T-helper 1 cell treated with Interleukin-12 subunit alpha and Interleukin-12 subunit beta and Interleukin-4 antibody, amounts not matched to agents 30 μg/mL and 1 μg/mL, for 36 hours (primary cell): ENCODE data around the gene CIAO2B.

ENCODE experiments used
- H3K27ac Mint-ChIP-seq: one replicate; pipeline ENCODE4 v1.8.0; 2021; ENCODE audit warnings: mild to moderate bottlenecking, mixed read lengths
- H3K27me3 Mint-ChIP-seq: one replicate; pipeline ENCODE4 v1.8.0; 2021; ENCODE audit warnings: low read depth, mixed read lengths
- H3K36me3 Mint-ChIP-seq: one replicate; pipeline ENCODE4 v1.8.0; 2021; ENCODE audit warnings: low read depth, mixed read lengths
- H3K4me1 Mint-ChIP-seq: one replicate; pipeline ENCODE4 v1.8.0; 2021; ENCODE audit warnings: low read depth, mixed read lengths
- H3K4me3 Mint-ChIP-seq: one replicate; pipeline ENCODE4 v1.8.0; 2021; ENCODE audit warnings: mild to moderate bottlenecking, moderate library complexity, mixed read lengths
- H3K9me3 Mint-ChIP-seq: one replicate; pipeline ENCODE4 v1.8.0; 2021; ENCODE audit warnings: mixed read lengths

CIAO2B gene

DNA sequence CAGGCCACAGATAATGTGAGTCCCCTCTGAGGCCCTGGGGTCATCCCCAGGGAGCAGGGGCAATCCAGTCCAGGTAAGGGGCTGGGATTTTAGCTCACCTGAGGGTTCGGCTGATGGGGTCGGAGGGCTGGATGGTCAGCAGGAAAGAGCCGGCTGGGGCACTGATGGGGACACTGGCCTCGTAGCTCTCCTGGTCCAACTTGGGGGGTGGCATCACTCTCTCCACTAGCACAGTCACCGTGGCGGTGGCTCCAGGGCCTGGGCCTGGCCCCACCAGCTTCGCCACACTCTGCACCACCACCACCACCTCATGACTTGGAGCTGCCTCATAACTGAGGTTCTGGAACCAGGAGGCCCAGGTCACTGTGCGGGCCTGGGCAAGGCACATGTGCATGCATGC lies 22.4 kb downstream of the CIAO2B start:
- H3K4me1 Mint-ChIP-seq, result no peaks in the 10 kb centered on the region
- H3K27ac Mint-ChIP-seq, result no peak overlapping the region
- no peaks in the 10 kb centered on the region for H3K27me3 Mint-ChIP-seq
- H3K36me3 Mint-ChIP-seq, result no peaks in the 10 kb centered on the region
- no peaks in the 10 kb centered on the region for H3K9me3 Mint-ChIP-seq
- H3K4me3 Mint-ChIP-seq, result no peak overlapping the region

DNA sequence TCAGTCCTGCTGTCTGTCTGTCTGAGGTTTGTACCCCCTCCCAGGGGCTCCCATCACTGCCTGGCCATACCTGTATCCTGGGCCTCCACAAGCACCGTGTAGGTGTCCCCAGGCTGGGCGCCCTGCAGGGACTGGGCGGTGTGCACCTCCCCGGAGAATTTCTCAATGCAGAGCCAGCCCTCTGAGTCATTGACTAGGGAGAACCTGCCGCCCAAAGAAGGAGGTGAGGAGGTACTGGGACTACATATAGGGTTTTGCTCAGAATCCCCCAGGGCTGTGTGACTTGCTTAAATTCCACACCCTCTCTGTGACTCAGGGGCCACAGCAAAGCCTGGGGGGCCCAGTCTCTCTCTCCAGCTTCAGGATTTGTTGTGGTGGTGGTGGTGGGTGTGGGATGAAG lies 23.1 kb downstream of the CIAO2B start:
- Mint-ChIP-seq H3K4me1 (peaks cover 5% of the 10 kb centered on the region), H3K36me3 (no peaks in the 10 kb centered on the region), H3K27ac (no peak overlapping the region), H3K27me3 (no peaks in the 10 kb centered on the region), H3K4me3 (no peak overlapping the region), H3K9me3 (no peaks in the 10 kb centered on the region)

DNA sequence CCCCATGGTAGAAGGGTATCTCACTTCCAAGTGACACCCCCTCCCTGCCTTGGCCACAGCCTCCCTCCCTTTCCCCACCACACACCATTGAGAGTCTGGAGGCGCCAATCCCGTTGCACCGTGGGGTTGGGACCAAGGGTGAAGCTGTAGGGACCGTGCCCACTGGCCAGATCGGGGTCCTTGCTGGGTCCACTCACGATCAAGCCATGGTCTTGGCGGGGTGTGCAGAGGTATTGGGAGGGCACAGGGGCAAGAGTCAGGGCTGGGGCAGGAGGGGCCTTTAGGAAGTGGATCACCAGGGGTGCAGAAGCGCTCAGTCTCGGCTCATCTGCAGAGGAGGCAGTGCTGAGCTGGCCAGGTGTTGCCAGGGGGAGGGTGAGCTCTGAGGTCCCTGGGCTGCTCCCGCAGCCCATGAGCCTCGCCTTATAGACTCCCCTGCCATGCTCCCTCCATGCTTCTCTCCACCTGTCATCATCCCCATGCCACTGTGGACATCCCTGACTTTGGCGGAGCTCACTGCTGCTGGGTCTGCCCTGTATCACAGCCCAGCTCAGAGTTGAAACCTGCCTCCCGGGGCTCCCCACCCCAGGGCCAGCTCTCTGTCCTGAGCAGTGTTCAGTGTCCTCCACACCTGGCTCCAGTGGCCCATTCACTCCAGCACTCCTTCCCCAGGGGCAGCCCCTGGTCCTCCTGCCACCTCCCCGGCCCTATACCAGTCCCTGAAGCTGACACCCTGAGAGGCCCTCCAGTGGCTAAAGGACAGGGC lies 23.8 kb downstream of the CIAO2B start:
- no peak overlapping the region for H3K27ac Mint-ChIP-seq
- H3K4me1 Mint-ChIP-seq, result peaks cover 9% of the 10 kb centered on the region
- no peaks in the 10 kb centered on the region for H3K36me3 Mint-ChIP-seq
- no peaks in the 10 kb centered on the region for H3K9me3 Mint-ChIP-seq
- no peaks in the 10 kb centered on the region for H3K27me3 Mint-ChIP-seq
- no peak overlapping the region for H3K4me3 Mint-ChIP-seq

DNA sequence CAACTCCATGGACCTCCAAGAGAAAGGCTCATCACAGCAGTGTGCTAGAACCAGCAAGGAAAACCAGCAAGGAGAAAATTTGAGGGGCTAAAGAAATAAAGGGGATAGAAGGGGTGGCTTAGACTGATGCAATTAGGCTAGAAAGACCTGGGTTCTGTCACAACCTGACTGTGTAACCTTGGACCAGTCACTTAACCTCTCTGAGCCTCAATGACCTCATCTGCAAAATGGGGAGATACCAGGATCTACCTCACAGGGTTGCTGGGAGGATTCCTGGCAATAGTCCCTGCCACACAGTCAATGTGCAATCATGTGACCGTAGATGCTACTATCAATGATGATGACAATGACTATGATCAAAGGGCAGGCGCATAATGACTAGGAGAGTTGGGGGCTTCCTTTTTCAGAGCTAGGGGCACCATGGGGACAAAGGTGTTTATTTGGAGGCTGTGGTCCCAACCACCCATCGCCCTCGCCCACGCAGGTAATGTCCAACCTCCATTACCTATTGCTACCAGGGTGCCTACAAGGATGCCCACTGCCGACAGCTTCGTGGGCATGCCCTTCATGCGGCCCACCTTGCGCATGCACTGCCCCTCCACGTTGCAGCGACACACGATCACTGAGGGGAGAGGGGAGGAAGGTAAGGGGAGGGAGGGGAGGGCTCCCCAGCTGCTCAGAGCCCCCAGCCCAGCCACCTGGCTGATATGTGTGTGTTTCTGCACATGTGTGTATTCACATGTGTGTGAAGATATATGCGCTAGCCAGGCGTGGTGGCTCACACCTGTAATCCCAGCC lies 25.2 kb downstream of the CIAO2B start:
- Mint-ChIP-seq H3K9me3 (no peaks in the 10 kb centered on the region), H3K27me3 (no peaks in the 10 kb centered on the region), H3K27ac (no peak overlapping the region), H3K36me3 (no peaks in the 10 kb centered on the region), H3K4me3 (no peak overlapping the region), H3K4me1 (peaks cover 9% of the 10 kb centered on the region)

DNA sequence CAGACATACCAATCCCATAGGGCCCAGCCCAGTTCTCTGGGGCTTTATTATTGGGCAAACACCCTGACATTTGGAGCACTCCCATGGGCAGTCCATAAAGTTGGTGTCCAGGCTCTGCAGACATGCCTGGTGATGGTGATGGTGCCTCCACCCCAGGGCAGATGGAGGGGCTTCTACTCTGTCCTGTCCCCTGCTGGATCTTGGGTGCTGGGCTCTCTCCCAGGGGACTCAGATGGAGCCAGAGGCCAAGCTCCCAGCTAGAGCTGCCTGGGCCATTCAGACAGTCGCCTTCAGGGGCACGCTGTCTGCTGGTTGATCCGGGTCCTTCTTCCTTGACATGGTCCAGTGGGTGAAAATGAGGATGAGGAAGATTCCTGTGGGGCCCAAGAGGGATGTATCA lies 26.1 kb downstream of the CIAO2B start:
- no peak overlapping the region for H3K4me3 Mint-ChIP-seq
- no peaks in the 10 kb centered on the region for H3K27me3 Mint-ChIP-seq
- H3K27ac Mint-ChIP-seq, result no peak overlapping the region
- no peaks in the 10 kb centered on the region for H3K36me3 Mint-ChIP-seq
- H3K9me3 Mint-ChIP-seq, result no peaks in the 10 kb centered on the region
- peaks cover 9% of the 10 kb centered on the region for H3K4me1 Mint-ChIP-seq

DNA sequence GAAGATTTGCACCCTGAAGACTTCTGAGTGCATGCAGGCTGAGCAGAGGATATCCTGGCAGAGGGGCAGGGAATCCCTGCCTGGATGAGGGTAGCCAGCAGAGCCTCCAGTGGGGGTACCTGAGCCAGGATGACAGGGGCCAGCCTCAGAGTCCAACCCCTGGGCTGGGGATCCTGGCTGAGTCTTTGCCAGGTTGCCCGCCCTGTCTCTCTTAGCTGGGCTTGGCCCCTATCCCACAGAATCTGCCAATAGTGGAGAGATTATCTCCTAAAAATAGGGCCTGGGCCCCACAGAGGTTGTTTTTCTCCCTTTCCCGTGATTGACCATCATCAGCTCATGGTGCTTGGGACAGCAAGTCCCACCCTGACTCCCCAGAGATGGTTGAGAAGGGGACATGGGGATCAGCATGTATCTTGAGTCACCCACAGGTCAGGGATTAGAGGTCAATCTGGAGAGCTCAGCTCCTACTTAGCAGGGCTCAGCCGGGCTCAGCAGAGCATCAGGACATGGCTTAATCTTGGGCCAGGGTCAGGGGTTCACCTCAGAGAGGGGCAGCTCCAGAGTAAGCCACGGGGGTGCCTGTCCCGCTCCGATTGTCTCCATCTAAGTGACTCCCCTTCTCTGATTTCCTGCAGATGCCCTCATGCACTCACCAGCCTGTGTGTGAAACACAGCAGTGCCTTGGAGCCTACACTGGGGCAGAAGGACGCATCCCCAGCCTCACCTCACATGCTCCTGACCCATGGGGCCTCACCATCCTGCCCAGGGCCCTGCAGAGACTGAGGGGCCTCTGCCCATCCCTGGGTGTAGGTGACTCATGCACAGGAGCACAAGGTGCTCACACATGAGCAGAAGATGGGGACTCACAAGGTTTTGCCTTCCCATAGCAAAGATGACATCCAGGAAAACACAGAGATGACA lies 27.0 kb downstream of the CIAO2B start:
- H3K9me3 Mint-ChIP-seq, result no peaks in the 10 kb centered on the region
- no peaks in the 10 kb centered on the region for H3K36me3 Mint-ChIP-seq
- no peaks in the 10 kb centered on the region for H3K27me3 Mint-ChIP-seq
- H3K27ac Mint-ChIP-seq, result no peak overlapping the region
- peaks cover 9% of the 10 kb centered on the region for H3K4me1 Mint-ChIP-seq
- H3K4me3 Mint-ChIP-seq, result no peak overlapping the region

DNA sequence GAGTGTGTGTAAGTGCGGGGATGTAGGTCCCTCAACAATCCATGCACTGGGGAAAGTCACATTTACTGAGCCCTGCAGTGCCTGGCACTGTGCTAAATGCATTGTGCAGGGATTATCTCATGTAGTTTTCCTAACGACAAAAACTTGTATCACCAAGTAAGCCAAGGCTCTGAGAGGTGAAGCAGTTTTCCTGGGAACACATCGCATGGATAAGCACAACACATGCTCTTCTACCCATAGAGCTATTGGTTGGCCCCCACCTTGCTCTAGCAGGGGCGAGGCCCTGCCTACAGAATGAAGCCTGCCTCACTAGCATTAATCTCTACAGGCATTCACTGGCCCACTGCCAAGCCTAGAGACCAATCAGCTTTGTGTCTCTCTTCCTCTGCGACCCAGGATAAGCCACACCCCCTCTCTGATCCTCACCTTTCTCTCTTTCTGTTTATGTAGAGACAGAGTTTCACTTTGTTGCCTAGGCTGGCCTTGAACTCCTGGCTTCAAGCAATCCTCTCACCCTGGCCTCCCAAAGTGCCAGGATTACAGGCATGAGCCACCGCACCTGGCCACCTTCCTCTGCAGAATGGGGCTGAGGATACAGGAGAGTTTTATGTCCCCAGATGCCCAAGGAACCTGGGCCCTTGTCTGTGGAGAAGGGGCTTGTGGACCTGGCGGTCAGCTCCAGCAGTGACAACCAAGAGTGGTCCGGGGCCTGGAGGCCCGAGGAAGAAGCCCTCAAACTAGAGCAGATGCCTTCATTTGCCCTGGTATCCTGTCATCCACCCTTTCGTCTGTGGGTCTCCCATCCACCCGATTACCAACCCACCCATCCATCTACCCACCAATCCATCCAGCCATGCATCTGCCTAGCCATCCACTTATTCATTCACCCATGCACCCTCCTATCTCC lies 28.3 kb downstream of the CIAO2B start:
- Mint-ChIP-seq H3K4me3 (no peak overlapping the region), H3K27ac (peak overlapping the region; percentile 62), H3K4me1 (peaks cover 9% of the 10 kb centered on the region), H3K36me3 (no peaks in the 10 kb centered on the region), H3K9me3 (no peaks in the 10 kb centered on the region), H3K27me3 (no peaks in the 10 kb centered on the region)

DNA sequence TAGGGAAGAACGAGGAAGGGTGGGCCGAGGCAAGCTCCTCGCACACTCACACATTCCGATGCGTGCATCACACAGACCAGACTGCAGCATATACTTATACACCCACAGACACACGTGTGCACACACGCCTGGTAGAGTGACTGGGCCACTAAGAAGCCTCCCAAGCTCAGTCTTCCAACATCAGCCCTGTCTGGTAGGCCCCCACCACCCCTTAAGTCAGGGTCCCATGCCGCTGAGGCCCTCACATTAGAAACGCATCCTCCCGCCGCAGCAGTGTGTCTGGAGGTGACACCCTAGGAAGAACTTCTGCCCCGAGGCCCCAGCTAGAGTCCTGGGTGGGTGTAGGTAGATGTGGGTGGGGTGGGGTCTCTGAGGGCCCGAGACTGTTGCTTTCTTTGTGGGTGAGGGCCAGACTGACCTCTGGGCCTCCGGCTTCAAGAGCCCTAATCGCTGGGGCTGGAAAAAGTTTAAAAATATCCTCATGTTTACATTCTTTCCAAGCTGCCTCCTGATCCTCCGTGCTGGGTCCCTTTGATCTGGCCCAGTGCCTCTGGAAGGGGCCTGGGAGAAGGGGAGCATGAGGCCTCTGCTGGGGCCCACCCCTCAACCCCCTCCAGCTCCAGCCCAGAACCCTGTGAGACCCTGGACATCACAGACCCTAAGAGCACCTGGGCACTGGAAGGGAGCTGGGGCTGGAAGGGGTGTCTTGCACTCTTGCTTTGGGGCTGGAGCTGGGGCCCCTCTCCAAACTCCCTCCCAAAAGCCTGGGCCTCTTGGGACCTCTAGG lies 29.2 kb downstream of the CIAO2B start:
- Mint-ChIP-seq H3K36me3 (no peaks in the 10 kb centered on the region), H3K4me3 (no peak overlapping the region), H3K4me1 (peaks cover 9% of the 10 kb centered on the region), H3K27me3 (no peaks in the 10 kb centered on the region), H3K27ac (no peak overlapping the region), H3K9me3 (no peaks in the 10 kb centered on the region)

DNA sequence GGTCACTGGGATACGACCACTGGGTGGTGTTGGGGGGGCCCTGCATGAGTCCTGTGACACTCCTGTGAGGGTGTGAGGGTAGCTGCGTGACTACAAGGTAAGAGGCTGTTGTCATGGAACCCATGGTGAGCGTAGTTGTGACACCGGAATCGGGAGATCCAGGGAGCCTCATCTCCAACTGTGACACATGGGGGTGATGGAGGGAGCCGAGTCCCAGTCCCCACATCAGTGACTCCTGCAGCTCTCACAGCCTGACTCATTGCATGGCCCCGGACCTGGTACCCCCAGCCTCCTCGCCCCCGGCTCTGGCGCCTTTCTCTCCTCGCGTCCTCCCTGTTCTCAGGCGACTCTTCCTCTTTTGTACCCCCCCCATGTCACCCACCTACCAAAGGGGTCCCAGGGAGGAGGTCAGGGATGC lies 29.8 kb downstream of the CIAO2B start:
- H3K27ac Mint-ChIP-seq, result no peak overlapping the region
- H3K4me1 Mint-ChIP-seq, result peaks cover 9% of the 10 kb centered on the region
- no peaks in the 10 kb centered on the region for H3K27me3 Mint-ChIP-seq
- H3K4me3 Mint-ChIP-seq, result no peak overlapping the region
- no peaks in the 10 kb centered on the region for H3K9me3 Mint-ChIP-seq
- no peaks in the 10 kb centered on the region for H3K36me3 Mint-ChIP-seq

DNA sequence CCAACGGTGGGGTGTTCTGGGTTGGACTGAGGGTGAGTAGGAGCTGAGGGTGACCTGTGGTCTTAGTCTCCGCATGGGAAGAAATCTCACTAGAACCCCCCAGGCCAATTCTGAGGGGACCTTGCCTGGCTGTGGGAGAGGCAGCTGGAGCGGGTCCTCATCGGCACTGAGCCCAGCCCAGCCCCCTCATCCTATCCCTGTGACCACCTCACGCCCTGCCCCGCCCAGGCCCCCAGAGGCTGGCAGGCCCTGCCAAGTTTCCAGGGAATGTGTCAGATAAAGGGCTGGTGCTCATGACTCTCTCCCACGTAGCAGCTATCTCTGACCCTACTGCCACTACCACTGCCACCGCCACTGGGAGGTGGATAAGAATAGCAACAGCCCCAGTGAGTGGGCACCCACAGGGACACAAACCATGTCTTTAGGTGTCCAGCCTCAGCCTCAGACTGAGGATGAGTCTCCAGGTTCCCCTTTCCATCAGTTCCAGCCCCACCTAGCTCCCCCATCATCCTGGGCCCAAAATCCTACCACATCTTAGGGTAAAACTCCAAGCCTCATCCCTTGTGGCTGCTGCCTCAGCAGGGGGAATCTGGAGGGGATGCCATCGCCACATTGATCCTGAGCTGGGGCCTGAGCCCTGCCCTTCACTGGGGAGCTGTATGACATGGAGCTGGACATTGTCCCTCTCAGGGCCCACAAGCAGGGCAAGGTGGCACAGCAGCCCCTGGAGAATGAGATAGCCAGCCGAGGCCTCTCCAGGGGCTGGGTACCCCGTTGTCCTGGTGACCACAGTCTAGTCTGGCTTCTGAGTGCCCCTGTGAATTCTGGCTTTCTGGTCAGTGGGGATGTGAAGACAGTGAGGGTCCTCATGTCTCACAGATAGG lies 30.4 kb downstream of the CIAO2B start:
- no peaks in the 10 kb centered on the region for H3K36me3 Mint-ChIP-seq
- no peaks in the 10 kb centered on the region for H3K9me3 Mint-ChIP-seq
- H3K27me3 Mint-ChIP-seq, result no peaks in the 10 kb centered on the region
- no peak overlapping the region for H3K4me3 Mint-ChIP-seq
- H3K27ac Mint-ChIP-seq, result no peak overlapping the region
- peaks cover 9% of the 10 kb centered on the region for H3K4me1 Mint-ChIP-seq

DNA sequence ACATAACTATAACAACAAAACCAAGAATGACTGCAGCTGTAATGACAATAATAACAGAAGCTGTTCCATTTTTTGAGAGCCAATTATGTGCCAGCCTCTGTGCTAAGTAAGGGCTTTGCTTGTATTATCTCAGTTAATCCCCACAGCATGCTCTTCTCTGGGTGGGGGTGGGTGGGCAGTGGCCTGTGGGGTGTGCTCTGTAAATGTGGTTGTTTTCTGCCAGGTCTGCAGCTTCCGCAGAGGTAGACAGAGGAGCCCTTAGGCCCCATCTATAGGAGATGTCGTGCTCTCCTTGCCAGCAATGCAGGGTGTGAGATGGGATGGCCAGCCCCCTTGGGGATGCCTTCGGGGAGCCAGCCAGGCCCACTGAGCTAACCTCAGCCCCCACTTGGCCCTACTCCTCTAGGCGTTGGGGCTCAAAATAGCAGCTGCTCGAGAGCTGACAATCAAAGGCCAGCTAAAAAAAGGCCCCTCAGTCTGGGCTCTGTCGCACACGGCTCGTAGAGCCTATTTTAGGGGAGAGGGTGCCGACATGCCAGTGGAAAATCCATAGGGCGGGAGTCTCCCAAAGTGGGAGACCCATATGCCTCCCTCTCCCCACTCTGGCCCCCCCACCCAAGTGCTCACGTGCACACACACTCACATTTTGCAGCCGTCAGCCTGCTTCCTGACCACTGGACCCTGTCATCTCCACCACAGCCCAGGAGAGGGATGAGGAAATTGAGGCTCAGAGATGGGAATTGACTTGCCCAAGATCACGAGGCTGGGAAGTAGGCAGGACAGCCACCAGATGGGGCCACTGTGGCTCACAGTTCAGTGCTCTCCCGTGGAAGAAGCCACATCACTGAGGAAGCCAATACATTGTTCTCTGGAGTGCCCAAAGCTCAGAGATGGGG lies 31.3 kb downstream of the CIAO2B start:
- H3K27ac Mint-ChIP-seq, result no peak overlapping the region

DNA sequence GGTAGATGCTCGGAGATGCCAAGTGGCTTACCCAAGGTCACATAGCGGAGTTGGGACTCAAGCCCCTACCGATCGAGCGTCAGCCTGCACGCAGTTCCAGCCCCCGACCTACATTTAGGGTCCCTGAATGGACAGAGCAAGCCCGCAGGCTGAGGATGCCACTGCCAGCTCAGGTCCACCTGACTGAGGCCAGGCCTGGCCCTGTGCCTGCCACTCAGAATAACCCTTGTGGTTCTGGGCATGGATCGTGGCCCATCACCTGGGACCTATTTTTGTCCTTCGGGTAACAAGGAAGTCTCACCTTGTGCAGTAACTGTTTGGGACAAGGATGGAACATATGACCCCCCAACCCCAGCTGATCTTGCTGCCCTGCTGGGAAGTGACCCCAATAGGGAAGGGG lies 32.6 kb downstream of the CIAO2B start:
- Mint-ChIP-seq H3K27ac (no peak overlapping the region), H3K4me3 (no peak overlapping the region), H3K9me3 (no peaks in the 10 kb centered on the region), H3K36me3 (no peaks in the 10 kb centered on the region), H3K27me3 (no peaks in the 10 kb centered on the region), H3K4me1 (peaks cover 8% of the 10 kb centered on the region)

More for the DNA sequence above, 31.3 kb downstream of the CIAO2B start:
- H3K27me3 Mint-ChIP-seq, result no peaks in the 10 kb centered on the region
- no peaks in the 10 kb centered on the region for H3K36me3 Mint-ChIP-seq
- H3K4me1 Mint-ChIP-seq, result peaks cover 9% of the 10 kb centered on the region
- H3K9me3 Mint-ChIP-seq, result no peaks in the 10 kb centered on the region
- no peak overlapping the region for H3K4me3 Mint-ChIP-seq
